ENCODE measurements around the gene ARHGAP15. TPM values are rescaled to one million over a fixed set of nuclear protein-coding genes. Genes with fewer than 3 reads are reported as not detected.

ARHGAP15 gene
- total RNA-seq, 1 donor from 2014 or later = 7.0 TPM

DNA sequence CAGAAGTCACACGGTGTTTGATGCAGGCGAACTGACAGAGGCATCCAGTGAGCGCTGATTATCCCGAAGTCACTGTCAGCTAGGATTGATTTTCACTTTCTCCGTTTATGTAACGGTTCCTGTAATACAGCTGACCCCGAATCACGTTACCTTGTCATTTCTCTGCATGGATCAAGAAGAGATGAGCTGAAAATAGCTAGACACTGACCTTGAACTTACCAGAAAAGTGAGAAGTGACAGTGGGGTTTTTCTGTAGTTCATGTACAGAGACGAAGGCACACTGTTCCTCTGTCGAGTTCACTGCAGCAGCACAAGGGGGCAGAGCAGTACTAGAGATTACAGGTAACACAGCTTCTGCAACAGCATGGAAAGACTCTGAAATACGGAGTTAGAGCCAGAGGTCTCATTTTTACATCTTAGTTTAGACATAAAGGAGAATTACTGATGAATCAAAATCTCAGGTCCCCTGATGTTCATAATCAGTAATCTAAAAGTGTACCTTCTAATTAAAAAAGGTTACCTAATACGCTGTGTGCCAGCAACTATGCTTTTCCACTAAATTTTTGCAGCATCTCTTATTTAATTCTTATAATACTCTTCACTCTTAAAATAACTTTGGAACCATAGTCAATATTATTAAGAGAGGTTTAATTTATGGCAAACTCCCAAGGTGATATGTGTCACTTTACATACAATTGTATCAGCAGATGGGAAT, 33.1 kb downstream of the ARHGAP15 start:
- no peak for DNase-seq
- Histone ChIP-seq H3K27ac (replicated peaks) (no peak overlapping the region), H3K27me3 (ENCODE audit: low read depth) (peaks cover 9% of the 10 kb centered on the region), H3K4me3 (no peak overlapping the region), H3K4me1 (no peaks in the 10 kb centered on the region), H3K9me3 (replicated peaks) (no peaks in the 10 kb centered on the region), H3K36me3 (no peaks in the 10 kb centered on the region)
- TF ChIP-seq, protein P1, sequence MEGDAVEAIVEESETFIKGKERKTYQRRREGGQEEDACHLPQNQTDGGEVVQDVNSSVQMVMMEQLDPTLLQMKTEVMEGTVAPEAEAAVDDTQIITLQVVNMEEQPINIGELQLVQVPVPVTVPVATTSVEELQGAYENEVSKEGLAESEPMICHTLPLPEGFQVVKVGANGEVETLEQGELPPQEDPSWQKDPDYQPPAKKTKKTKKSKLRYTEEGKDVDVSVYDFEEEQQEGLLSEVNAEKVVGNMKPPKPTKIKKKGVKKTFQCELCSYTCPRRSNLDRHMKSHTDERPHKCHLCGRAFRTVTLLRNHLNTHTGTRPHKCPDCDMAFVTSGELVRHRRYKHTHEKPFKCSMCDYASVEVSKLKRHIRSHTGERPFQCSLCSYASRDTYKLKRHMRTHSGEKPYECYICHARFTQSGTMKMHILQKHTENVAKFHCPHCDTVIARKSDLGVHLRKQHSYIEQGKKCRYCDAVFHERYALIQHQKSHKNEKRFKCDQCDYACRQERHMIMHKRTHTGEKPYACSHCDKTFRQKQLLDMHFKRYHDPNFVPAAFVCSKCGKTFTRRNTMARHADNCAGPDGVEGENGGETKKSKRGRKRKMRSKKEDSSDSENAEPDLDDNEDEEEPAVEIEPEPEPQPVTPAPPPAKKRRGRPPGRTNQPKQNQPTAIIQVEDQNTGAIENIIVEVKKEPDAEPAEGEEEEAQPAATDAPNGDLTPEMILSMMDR (IDR thresholded peaks at IDR 0.05; ENCODE audit: borderline replicate concordance) = peak; percentile 56
- intact Hi-C loops (cut with micrococcal nuclease) = no loop called here

DNA sequence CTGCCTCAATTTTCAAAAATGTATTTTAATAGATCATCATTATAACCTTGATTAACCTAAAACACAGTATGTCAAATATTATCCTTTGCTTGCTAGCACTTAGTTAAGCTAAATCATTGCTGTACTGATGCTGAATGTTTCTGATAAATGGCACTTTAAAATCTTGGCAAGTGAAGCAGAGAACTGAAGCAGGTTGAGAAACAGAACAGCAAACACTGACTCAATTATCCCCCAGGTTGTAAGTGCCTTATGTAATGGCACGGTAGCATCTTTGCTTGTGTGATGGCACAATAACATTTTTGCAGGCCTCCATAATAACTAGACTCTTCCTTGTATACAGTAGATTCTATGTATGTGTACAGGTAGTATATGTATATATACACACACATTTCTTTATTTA, 33.8 kb downstream of the ARHGAP15 start:
- intact Hi-C loops (cut with micrococcal nuclease) = no loop called here
- Histone ChIP-seq H3K9me3 (replicated peaks) (no peaks in the 10 kb centered on the region), H3K27ac (replicated peaks) (no peak overlapping the region), H3K27me3 (ENCODE audit: low read depth) (peaks cover 9% of the 10 kb centered on the region), H3K4me1 (no peaks in the 10 kb centered on the region), H3K4me3 (no peak overlapping the region), H3K36me3 (no peaks in the 10 kb centered on the region)
- TF ChIP-seq, protein P1 (IDR thresholded peaks at IDR 0.05; ENCODE audit: borderline replicate concordance) = no peak
- no peak for DNase-seq

DNA sequence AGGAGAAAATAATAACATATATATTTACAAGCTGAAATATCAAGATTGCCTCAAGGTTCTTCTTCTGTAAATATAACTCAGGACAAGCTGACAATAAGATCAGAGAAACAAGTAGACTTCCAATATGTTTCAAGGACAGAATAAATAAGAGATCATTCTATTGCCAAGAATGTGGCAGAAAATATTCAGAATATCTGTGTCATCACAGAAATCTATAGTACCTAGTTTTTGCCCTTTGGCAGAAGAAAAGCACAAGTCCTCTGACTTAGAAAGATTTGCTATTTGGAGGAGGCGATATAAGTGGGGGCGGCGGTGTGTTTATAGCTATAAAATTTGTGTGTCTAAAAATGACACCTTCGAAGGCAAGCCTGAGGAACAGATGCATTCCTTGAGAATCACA, 34.3 kb downstream of the ARHGAP15 start:
- no peak for DNase-seq
- H3K9me3 ChIP-seq (replicated peaks) = no peaks in the 10 kb centered on the region
- H3K4me1 ChIP-seq = no peaks in the 10 kb centered on the region
- H3K27ac ChIP-seq (replicated peaks) = no peak overlapping the region
- intact Hi-C loops (cut with micrococcal nuclease) = no loop called here
- H3K4me3 ChIP-seq = no peak overlapping the region
- H3K27me3 ChIP-seq (ENCODE audit: low read depth) = peaks cover 9% of the 10 kb centered on the region
- TF ChIP-seq, protein P1 (IDR thresholded peaks at IDR 0.05; ENCODE audit: borderline replicate concordance) = no peak
- no peaks in the 10 kb centered on the region for H3K36me3 ChIP-seq

DNA sequence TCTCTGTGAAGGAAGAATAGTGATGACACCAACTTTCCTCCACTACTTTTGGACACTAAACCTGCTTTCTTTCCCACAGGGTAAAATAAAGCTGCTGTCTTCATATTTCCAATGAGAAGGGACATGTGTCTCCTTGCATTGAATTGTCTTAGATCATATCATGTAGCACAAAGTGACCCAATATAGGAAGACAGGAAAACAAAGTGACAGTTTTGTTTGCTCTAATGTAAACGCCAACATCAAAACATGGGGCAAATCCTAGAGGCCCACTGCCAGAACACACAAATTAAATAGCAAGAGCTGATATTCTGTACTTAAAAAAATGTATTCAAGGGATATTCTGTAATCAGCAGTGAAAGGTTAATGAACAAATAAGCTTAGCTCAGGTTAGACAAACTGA, 36.1 kb downstream of the ARHGAP15 start:
- Histone ChIP-seq H3K27ac (replicated peaks) (no peak overlapping the region), H3K27me3 (ENCODE audit: low read depth) (peaks cover 9% of the 10 kb centered on the region), H3K9me3 (replicated peaks) (no peaks in the 10 kb centered on the region), H3K36me3 (no peaks in the 10 kb centered on the region), H3K4me3 (no peak overlapping the region), H3K4me1 (no peaks in the 10 kb centered on the region)
- intact Hi-C loops (cut with micrococcal nuclease) = no loop called here
- no peak for DNase-seq
- TF ChIP-seq, protein P1 (IDR thresholded peaks at IDR 0.05; ENCODE audit: borderline replicate concordance) = no peak

DNA sequence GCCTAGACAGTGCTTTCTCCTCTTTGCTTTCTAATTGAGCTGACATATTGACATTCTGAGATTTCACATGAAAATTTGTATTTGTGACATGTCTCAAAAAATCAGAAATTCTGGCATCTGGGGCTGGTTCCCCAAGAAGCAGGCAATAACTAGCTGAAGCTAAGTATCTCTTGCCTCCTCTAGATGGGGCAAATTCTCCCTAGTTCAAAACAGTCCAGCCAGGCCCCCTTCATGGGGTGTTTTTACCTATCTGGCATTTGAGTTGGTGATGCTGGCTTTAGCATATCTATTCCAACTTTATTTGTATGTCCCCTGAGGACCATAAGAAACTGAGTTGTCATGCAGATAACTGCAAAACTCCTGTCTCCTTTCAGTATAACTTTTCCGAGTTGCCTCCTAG, 39.9 kb downstream of the ARHGAP15 start:
- TF ChIP-seq, protein P1 (IDR thresholded peaks at IDR 0.05; ENCODE audit: borderline replicate concordance) = no peak
- no peaks in the 10 kb centered on the region for H3K27me3 ChIP-seq (ENCODE audit: low read depth)

More for the DNA sequence above, 39.9 kb downstream of the ARHGAP15 start:
- Histone ChIP-seq H3K9me3 (replicated peaks) (no peaks in the 10 kb centered on the region), H3K36me3 (no peaks in the 10 kb centered on the region), H3K4me3 (no peak overlapping the region), H3K27ac (replicated peaks) (no peak overlapping the region), H3K4me1 (no peaks in the 10 kb centered on the region)
- no peak for DNase-seq
- intact Hi-C loops (cut with micrococcal nuclease) = no loop called here
